CD8-positive, alpha-beta memory T cell (primary cell): ENCODE results near the gene RBMX. TPM values are rescaled to one million over a fixed set of nuclear protein-coding genes. Genes with fewer than 3 reads are reported as not detected.

Experiments used
- CTCF ChIA-PET: fragments of 350-600 bp; sonication (Branson Sonifier 250); formaldehyde crosslinking; loops from one replicate; lab custom pipeline; 2021; ENCODE audit warnings: antibody characterized with exemption; lab: Charles Lee
- POLR2A ChIA-PET: fragments of 350-600 bp; sonication (Branson Sonifier 250); formaldehyde crosslinking; loops from one replicate; lab custom pipeline; 2021; ENCODE audit warnings: antibody characterized with exemption; lab: Charles Lee
- DNase-seq, 5 donors: peaks; one replicate each; pipeline versions ENCODE4 v3.0.0 to v3.0.0-alpha.2; 2020 to 2022; ENCODE audit warnings: mixed read lengths in 1 of 5
- H3K27ac ChIP-seq: one replicate; pipeline ENCODE4 v1.7.0; 2013; ENCODE audit warnings: low read depth, mild to moderate bottlenecking, low read length, moderate library complexity
- H3K27me3 ChIP-seq: 2 replicates; pipeline ENCODE4 v1.7.0; 2013; ENCODE audit warnings: low read length, mild to moderate bottlenecking; ENCODE audit not compliant: insufficient read depth, poor library complexity, severe bottlenecking
- H3K36me3 ChIP-seq: 2 replicates; pipeline ENCODE4 v1.7.0; 2013; ENCODE audit warnings: mild to moderate bottlenecking, low read length, moderate library complexity; ENCODE audit not compliant: insufficient read depth
- H3K4me1 ChIP-seq: 2 replicates; pipeline ENCODE4 v1.7.0; 2013; ENCODE audit warnings: mild to moderate bottlenecking, low read length, moderate library complexity; ENCODE audit not compliant: insufficient read depth
- H3K4me3 ChIP-seq: 2 replicates; pipeline ENCODE4 v1.7.0; 2013; ENCODE audit warnings: mild to moderate bottlenecking, low read length
- H3K9me3 ChIP-seq: 2 replicates; pipeline ENCODE4 v1.7.0; 2013; ENCODE audit warnings: mild to moderate bottlenecking, low read length
- H3K27ac Mint-ChIP-seq, 8 donors: one replicate each; pipeline ENCODE4 v1.8.0; 2020 to 2021; ENCODE audit warnings: mixed read lengths in 8 of 8, mild to moderate bottlenecking in 6 of 8, inconsistent platforms in 3 of 8, moderate library complexity in 3 of 8
- H3K27me3 Mint-ChIP-seq, 2 donors: one replicate each; pipeline ENCODE4 v1.8.0; 2020 to 2021; ENCODE audit warnings: mixed read lengths in 2 of 2, mild to moderate bottlenecking in 1 of 2, moderate library complexity in 1 of 2
- H3K36me3 Mint-ChIP-seq, 3 donors: one replicate each; pipeline ENCODE4 v1.8.0; 2020 to 2021; ENCODE audit warnings: mixed read lengths in 3 of 3, inconsistent platforms in 1 of 3, mild to moderate bottlenecking in 1 of 3
- H3K4me1 Mint-ChIP-seq, 3 donors: one replicate each; pipeline ENCODE4 v1.8.0; 2020 to 2021; ENCODE audit warnings: mixed read lengths in 3 of 3, inconsistent platforms in 1 of 3, mild to moderate bottlenecking in 1 of 3
- H3K4me3 Mint-ChIP-seq, 7 donors: one replicate each; pipeline ENCODE4 v1.8.0; 2020 to 2021; ENCODE audit warnings: mixed read lengths in 7 of 7, mild to moderate bottlenecking in 6 of 7, moderate library complexity in 4 of 7, inconsistent platforms in 2 of 7
- H3K9me3 Mint-ChIP-seq, 5 donors: one replicate each; pipeline ENCODE4 v1.8.0; 2020 to 2022; ENCODE audit warnings: mixed read lengths in 5 of 5, mild to moderate bottlenecking in 3 of 5, moderate library complexity in 2 of 5, inconsistent platforms in 1 of 5
- polyA plus RNA-seq: library from polyadenylated mRNA; unstranded; fragments of 300-500 nt; fragmentation: Illumina TruSeq; gene quantifications from one replicate; pipeline ENCODE4 v1.2.3, GENCODE V29; 2021
- total RNA-seq, 2 experiments: library from RNA; stranded (reverse); gene quantifications; one replicate each; pipeline ENCODE4 v1.2.3, GENCODE V29; 2021

RBMX gene
- total and polyA plus RNA-seq, 3 experiments from 2014 or later = 168 to 331 (median 318) TPM

DNA sequence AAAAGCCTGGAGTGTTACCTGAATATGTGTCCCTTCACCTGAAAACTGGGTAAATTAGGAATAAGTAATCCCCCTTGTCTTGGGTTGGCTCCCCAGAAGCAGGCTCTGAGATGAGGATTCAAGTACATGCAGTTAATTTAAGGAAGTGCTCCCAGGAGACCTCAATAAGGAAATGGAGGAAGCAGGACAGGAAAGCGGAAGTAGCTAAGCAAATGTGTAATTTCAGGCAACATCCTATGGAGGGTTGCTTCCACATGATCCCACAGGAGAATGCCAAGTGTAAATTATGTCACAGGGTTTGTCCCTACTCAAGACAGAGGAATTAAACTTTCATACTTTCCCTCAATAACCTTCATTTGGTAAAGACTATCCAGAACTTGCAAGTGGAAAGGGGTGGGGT is 51.7 kb downstream of the RBMX start:
- CTCF ChIA-PET = no interaction called here
- Histone ChIP-seq H3K4me1 (no peaks in the 10 kb centered on the region), H3K27ac (no peak overlapping the region), H3K9me3 (no peaks in the 10 kb centered on the region), H3K4me3 (no peak overlapping the region), H3K36me3 (no peaks in the 10 kb centered on the region), H3K27me3 (no peaks in the 10 kb centered on the region)
- no peak overlapping the region for H3K27ac Mint-ChIP-seq
- peaks cover 1 to 6% (median 2%) of the 10 kb centered on the region in 3 donors for H3K36me3 Mint-ChIP-seq
- POLR2A ChIA-PET = no interaction called here
- no peaks in the 10 kb centered on the region for H3K4me1 Mint-ChIP-seq
- H3K4me3 Mint-ChIP-seq = no peak overlapping the region
- H3K9me3 Mint-ChIP-seq = no peaks in the 10 kb centered on the region
- DNase-seq = no peak
- H3K27me3 Mint-ChIP-seq = peaks cover 0 to 8% of the 10 kb centered on the region in 2 donors

GRCh38 chrX:136827026-136827425 is 53.5 kb downstream of the RBMX start:
- Histone ChIP-seq H3K27ac (no peak overlapping the region), H3K4me1 (no peaks in the 10 kb centered on the region), H3K27me3 (no peaks in the 10 kb centered on the region), H3K4me3 (no peak overlapping the region), H3K36me3 (no peaks in the 10 kb centered on the region), H3K9me3 (no peaks in the 10 kb centered on the region)
- no peak for DNase-seq
- H3K27ac Mint-ChIP-seq = no peak overlapping the region
- no peaks in the 10 kb centered on the region for H3K9me3 Mint-ChIP-seq
- no peak overlapping the region for H3K4me3 Mint-ChIP-seq
- peaks cover 1 to 6% (median 2%) of the 10 kb centered on the region in 3 donors for H3K36me3 Mint-ChIP-seq
- ChIA-PET POLR2A (no interaction called here), CTCF (no interaction called here)
- peaks cover 0 to 8% of the 10 kb centered on the region in 2 donors for H3K27me3 Mint-ChIP-seq
- no peaks in the 10 kb centered on the region for H3K4me1 Mint-ChIP-seq

DNA sequence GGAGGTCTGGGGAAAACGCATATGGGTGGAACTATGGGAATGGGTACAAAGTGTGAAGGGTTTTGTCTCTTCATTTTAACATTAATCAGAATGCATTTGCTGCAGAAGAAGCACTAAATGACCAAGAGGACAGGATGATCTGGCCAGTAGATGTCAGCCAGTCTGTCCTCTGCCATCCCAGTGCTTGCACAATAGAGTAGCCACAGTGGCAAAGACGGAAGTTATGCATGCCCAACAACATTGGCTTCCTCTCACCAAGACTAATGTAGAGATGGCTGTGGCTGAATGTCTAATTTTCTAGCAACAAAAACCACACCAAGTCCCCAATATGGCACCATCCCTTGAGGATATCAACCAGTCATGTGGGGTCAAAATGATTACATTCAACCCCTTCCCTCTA is 54.8 kb downstream of the RBMX start:
- no peak overlapping the region for H3K4me3 ChIP-seq
- no peak overlapping the region for H3K27ac Mint-ChIP-seq
- no peak for DNase-seq
- no peaks in the 10 kb centered on the region for H3K4me1 ChIP-seq
- H3K36me3 ChIP-seq = no peaks in the 10 kb centered on the region
- no peaks in the 10 kb centered on the region for H3K4me1 Mint-ChIP-seq
- no peak overlapping the region for H3K27ac ChIP-seq
- H3K9me3 Mint-ChIP-seq = no peaks in the 10 kb centered on the region
- H3K27me3 Mint-ChIP-seq = peaks cover 0 to 7% of the 10 kb centered on the region in 2 donors
- CTCF ChIA-PET = no interaction called here
- no peak overlapping the region for H3K4me3 Mint-ChIP-seq
- no peaks in the 10 kb centered on the region for H3K9me3 ChIP-seq
- H3K36me3 Mint-ChIP-seq = peaks cover 2 to 6% (median 4%) of the 10 kb centered on the region in 3 donors
- POLR2A ChIA-PET = no interaction called here
- H3K27me3 ChIP-seq = no peaks in the 10 kb centered on the region

Other genes starting within 250 kb of the RBMX start
- 10 to 100 TPM in 1 of 2 experiments, 1 to 10 TPM in 1; 9.2 to 10.1 TPM for gene CD40LG, start 232.6 kb downstream of the RBMX start, total RNA-seq
- gene CD40LG, start 232.6 kb downstream of the RBMX start, polyA plus RNA-seq = 20.0 TPM
- gene ARHGEF6, start 99.8 kb downstream of the RBMX start, total RNA-seq = 10 to 100 TPM; 25.6 to 27.0 TPM
- 60.7 TPM for gene ARHGEF6, start 99.8 kb downstream of the RBMX start, polyA plus RNA-seq
- not detected for gene GPR101, start 153.3 kb upstream of the RBMX start, total RNA-seq
- not detected for gene GPR101, start 153.3 kb upstream of the RBMX start, polyA plus RNA-seq